H1 (cell line): Measurements from ENCODE around the gene CMYA5. TPM values are rescaled to one million over a fixed set of nuclear protein-coding genes. Genes with fewer than 3 reads are reported as not detected.

ENCODE experiments used
- CTCF ChIA-PET: fragments of 300-600 bp; sonication (Branson Sonifier 250); formaldehyde crosslinking; loops from one replicate; lab custom pipeline; 2021; ENCODE audit not compliant: partially characterized antibody; lab: Charles Lee
- POLR2A ChIA-PET: fragments of 300-600 bp; sonication (Branson Sonifier 250); formaldehyde crosslinking; loops from one replicate; lab custom pipeline; 2021; ENCODE audit warnings: inconsistent platforms; ENCODE audit not compliant: partially characterized antibody; lab: Charles Lee
- DNase-seq, 2 experiments: peaks; one replicate each; pipeline versions ENCODE4 v3.0.0 to v3.0.0-alpha.2; 2010 to 2022; ENCODE audit warnings: low spot score in 2 of 2, low read depth in 1 of 2, mixed read lengths in 1 of 2
- FAIRE-seq: peaks from 2 replicates; lab custom pipeline; 2011; peaks lifted over from hg19 to GRCh38; lab: Jason Lieb, UNC
- H2AFZ ChIP-seq: 2 replicates; pipeline ENCODE4 v1.8.1; 2012; ENCODE audit warnings: low read length, inconsistent platforms
- H2AK5ac ChIP-seq: 2 replicates; pipeline ENCODE4 v1.6.1; 2013; ENCODE audit warnings: low read depth, low read length
- H2BK120ac ChIP-seq: replicated peaks from 2 replicates; pipeline ENCODE3; 2013; ENCODE audit warnings: low read depth, low read length, inconsistent platforms
- H2BK12ac ChIP-seq: 2 replicates; pipeline ENCODE4 v1.6.1; 2013; ENCODE audit warnings: low read depth, low read length
- H2BK15ac ChIP-seq: 2 replicates; pipeline ENCODE4 v1.6.1; 2013; ENCODE audit warnings: low read length
- H2BK20ac ChIP-seq: 2 replicates; pipeline ENCODE4 v1.6.1; 2013; ENCODE audit warnings: low read length
- H2BK5ac ChIP-seq: 2 replicates; pipeline ENCODE4 v1.6.1; 2013; ENCODE audit warnings: low read depth, low read length
- H3K14ac ChIP-seq: 2 replicates; pipeline ENCODE4 v1.6.1; 2013; ENCODE audit warnings: inconsistent platforms; ENCODE audit not compliant: insufficient read length
- H3K18ac ChIP-seq: 2 replicates; pipeline ENCODE4 v1.6.1; 2013; ENCODE audit warnings: low read length; ENCODE audit errors: extremely low read depth
- H3K23ac ChIP-seq: 2 replicates; pipeline ENCODE4 v1.6.1; 2013; ENCODE audit warnings: inconsistent platforms; ENCODE audit not compliant: insufficient read length
- H3K23me2 ChIP-seq: 2 replicates; pipeline ENCODE4 v1.6.1; 2013; ENCODE audit warnings: low read depth, low read length
- H3K27ac ChIP-seq: 2 replicates; pipeline ENCODE4 v1.6.1; 2011; ENCODE audit warnings: low read depth, low read length, inconsistent platforms
- H3K27me3 ChIP-seq, 4 experiments: replicated peaks in 1 of 4; 1 replicate in 1 of 4; 2 replicates in 3 of 4; pipeline versions ENCODE4 v1.6.1 to v1.8.1; 2011 to 2013; ENCODE audit warnings: low read length in 3 of 4, mild to moderate bottlenecking in 3 of 4, inconsistent platforms in 2 of 4, mixed read lengths in 2 of 4, moderate library complexity in 1 of 4; ENCODE audit not compliant: control insufficient read depth in 3 of 4, insufficient read depth in 3 of 4; ENCODE audit errors: extremely low read depth in 1 of 4
- H3K36me3 ChIP-seq, 4 experiments: 2 replicates each; pipeline versions ENCODE4 v1.6.1 to v1.8.1; 2011 to 2013; ENCODE audit warnings: mild to moderate bottlenecking in 4 of 4, low read length in 3 of 4, moderate library complexity in 2 of 4, control low read depth in 1 of 4, inconsistent platforms in 1 of 4; ENCODE audit not compliant: insufficient read depth in 4 of 4, control insufficient read depth in 2 of 4
- H3K4ac ChIP-seq: replicated peaks from 2 replicates; pipeline ENCODE3; 2013; ENCODE audit warnings: low read length, low read depth, mixed read lengths, inconsistent platforms; ENCODE audit not compliant: insufficient read length
- H3K4me1 ChIP-seq, 4 experiments: replicated peaks in 1 of 4; 1 replicate in 1 of 4; 2 replicates in 3 of 4; pipeline versions ENCODE4 v1.6.1 to v1.8.1; 2011 to 2013; ENCODE audit warnings: low read length in 3 of 4, inconsistent platforms in 2 of 4, mixed read lengths in 1 of 4; ENCODE audit not compliant: insufficient read depth in 4 of 4, control insufficient read depth in 3 of 4
- H3K4me2 ChIP-seq, 2 experiments: 2 replicates each; pipeline versions ENCODE4 v1.6.1 to v1.8.1; 2011 to 2013; ENCODE audit warnings: low read depth in 2 of 2, low read length in 2 of 2, control low read depth in 1 of 2, inconsistent platforms in 1 of 2, mild to moderate bottlenecking in 1 of 2; ENCODE audit not compliant: insufficient read depth in 1 of 2
- H3K4me3 ChIP-seq, 4 experiments: fragments of 200-600, 300-600 bp in 1 of 4; sonication (generic), shearing (Covaris generic), sonication (Bioruptor Twin) in 1 of 4; 2 replicates each; pipeline versions ENCODE4 v1.5.1 to v1.8.1; 2011 to 2016; ENCODE audit warnings: low read length in 4 of 4, low read depth in 3 of 4, control low read depth in 2 of 4, inconsistent platforms in 2 of 4, mild to moderate bottlenecking in 2 of 4, mixed read lengths in 1 of 4, moderate library complexity in 1 of 4; ENCODE audit not compliant: insufficient read depth in 2 of 4; ENCODE audit errors: extremely low read depth in 1 of 4
- H3K56ac ChIP-seq: replicated peaks from 2 replicates; pipeline ENCODE3; 2013; ENCODE audit warnings: low read depth, mild to moderate bottlenecking, mixed read lengths, low read length, inconsistent platforms; ENCODE audit not compliant: insufficient read length
- H3K79me1 ChIP-seq: 2 replicates; pipeline ENCODE4 v1.6.1; 2013; ENCODE audit warnings: low read depth, low read length, control low read depth
- H3K79me2 ChIP-seq, 2 experiments: 2 replicates each; pipeline versions ENCODE4 v1.6.1 to v1.8.1; 2012 to 2013; ENCODE audit warnings: low read length in 2 of 2, mild to moderate bottlenecking in 2 of 2, inconsistent platforms in 1 of 2; ENCODE audit not compliant: insufficient read depth in 2 of 2, control insufficient read depth in 1 of 2
- H3K9ac ChIP-seq, 4 experiments: replicated peaks in 1 of 4; 1 replicate in 1 of 4; 2 replicates in 3 of 4; pipeline versions ENCODE4 v1.6.1 to v1.8.1; 2011 to 2013; ENCODE audit warnings: low read depth in 3 of 4, low read length in 3 of 4, control low read depth in 2 of 4, mild to moderate bottlenecking in 2 of 4, moderate library complexity in 2 of 4, inconsistent platforms in 1 of 4; ENCODE audit errors: extremely low read depth in 1 of 4
- H3K9me3 ChIP-seq, 2 experiments: 2 replicates each; pipeline versions ENCODE4 v1.6.1 to v1.8.1; 2012 to 2013; ENCODE audit warnings: mild to moderate bottlenecking in 2 of 2, moderate library complexity in 2 of 2, control low read depth in 1 of 2, inconsistent platforms in 1 of 2, low read depth in 1 of 2, low read length in 1 of 2, mixed read lengths in 1 of 2; ENCODE audit not compliant: insufficient read depth in 2 of 2
- H4K20me1 ChIP-seq, 2 experiments: replicated peaks in 1 of 2; 2 replicates each; pipeline versions ENCODE3 to v1.8.1; 2011 to 2013; ENCODE audit warnings: inconsistent platforms in 2 of 2, low read length in 2 of 2, mild to moderate bottlenecking in 1 of 2; ENCODE audit not compliant: insufficient read depth in 2 of 2, control insufficient read depth in 1 of 2
- H4K5ac ChIP-seq: 2 replicates; pipeline ENCODE4 v1.6.1; 2013; ENCODE audit warnings: low read length, low read depth, mixed read lengths, inconsistent platforms; ENCODE audit not compliant: insufficient read length
- H4K8ac ChIP-seq: 2 replicates; pipeline ENCODE4 v1.8.0; 2013; ENCODE audit warnings: mild to moderate bottlenecking, moderate library complexity, low read length, inconsistent platforms; ENCODE audit not compliant: insufficient read depth; ENCODE audit errors: extremely low read depth
- H4K91ac ChIP-seq: replicated peaks from 2 replicates; pipeline ENCODE3; 2013; ENCODE audit warnings: low read length, mixed read lengths, inconsistent platforms; ENCODE audit not compliant: insufficient read length
- BACH1 ChIP-seq: IDR thresholded peaks from 2 replicates; pipeline ENCODE4 v1.6.1; 2012; ENCODE audit warnings: low read length, improper control_type of control experiment
- RFX5 ChIP-seq: IDR thresholded peaks from 2 replicates; pipeline ENCODE4 v1.6.1; 2011; ENCODE audit warnings: low read depth, low read length, improper control_type of control experiment, borderline replicate concordance
- SP4 ChIP-seq: IDR thresholded peaks from 2 replicates; pipeline ENCODE4 v1.6.1; 2012; ENCODE audit warnings: low read length, inconsistent platforms
- YY1 ChIP-seq: IDR thresholded peaks from 2 replicates; pipeline ENCODE4 v1.6.1; 2011; ENCODE audit warnings: low read depth, mild to moderate bottlenecking, low read length
- ZNF274 ChIP-seq: IDR thresholded peaks from 2 replicates; pipeline ENCODE4 v1.7.0; 2012; ENCODE audit warnings: low read length, borderline replicate concordance; ENCODE audit errors: extremely low read depth
- WGBS, 2 experiments: shearing (Covaris generic) in 1 of 2; methylation state at CpG; one replicate each; pipeline versions ENCODE4 v1.1.6 to v1.1.7; 2013 to 2015; ENCODE audit warnings: low lambda C conversion rate in 2 of 2, mixed read lengths in 2 of 2, inconsistent platforms in 1 of 2, low coverage in 1 of 2, missing lambda C conversion rate in 1 of 2; ENCODE audit not compliant: insufficient replicate concordance in 2 of 2, insufficient coverage in 1 of 2, insufficient read length in 1 of 2; ENCODE audit errors: extremely low coverage in 1 of 2, missing lambda C conversion rate in 1 of 2; 5-methylcytosine and 5-hydroxymethylcytosine counted together
- polyA plus RNA-seq, 7 experiments: library from polyadenylated mRNA; depleted of rRNA in 3 of 7; stranded (reverse) in 5 of 7; unstranded in 2 of 7; fragments of >200 nt in 5 of 7; fragments of 200-250 nt in 2 of 7; gene quantifications; 1 replicate in 5 of 7; 2 replicates in 1 of 7; 4 replicates in 1 of 7; pipeline versions ENCODE4 v1.2.1 to v1.2.3, GENCODE V29; 2011 to 2013; ENCODE audit warnings: missing spikeins in 2 of 7, mixed read lengths in 2 of 7
- total RNA-seq: library from RNA; stranded (reverse); fragmentation: NEBNext Ultra II Directional; extraction: Animal tissue kit (Norgen Biotek cat#: 25700); gene quantifications from 2 replicates; pipeline ENCODE4 v1.2.1, GENCODE V29; 2021
- TF ChIP-seq, protein P1 (sequence below), 3 experiments: IDR thresholded peaks; 1 replicate in 2 of 3; 2 replicates in 1 of 3; pipeline versions ENCODE4 v1.5.1 to v1.6.1; 2011; ENCODE audit warnings: low read length in 3 of 3, mild to moderate bottlenecking in 3 of 3, inconsistent platforms in 2 of 3, low read depth in 1 of 3, moderate library complexity in 1 of 3; ENCODE audit not compliant: insufficient read depth in 1 of 3; ENCODE audit errors: control extremely low read depth in 1 of 3

The CMYA5 gene
- total and polyA plus RNA-seq, 2 of the 8 experiments (the other 6 are each of a cell fraction or from before 2014, with no cell fraction given), result 0.88 to 0.95 TPM

DNA sequence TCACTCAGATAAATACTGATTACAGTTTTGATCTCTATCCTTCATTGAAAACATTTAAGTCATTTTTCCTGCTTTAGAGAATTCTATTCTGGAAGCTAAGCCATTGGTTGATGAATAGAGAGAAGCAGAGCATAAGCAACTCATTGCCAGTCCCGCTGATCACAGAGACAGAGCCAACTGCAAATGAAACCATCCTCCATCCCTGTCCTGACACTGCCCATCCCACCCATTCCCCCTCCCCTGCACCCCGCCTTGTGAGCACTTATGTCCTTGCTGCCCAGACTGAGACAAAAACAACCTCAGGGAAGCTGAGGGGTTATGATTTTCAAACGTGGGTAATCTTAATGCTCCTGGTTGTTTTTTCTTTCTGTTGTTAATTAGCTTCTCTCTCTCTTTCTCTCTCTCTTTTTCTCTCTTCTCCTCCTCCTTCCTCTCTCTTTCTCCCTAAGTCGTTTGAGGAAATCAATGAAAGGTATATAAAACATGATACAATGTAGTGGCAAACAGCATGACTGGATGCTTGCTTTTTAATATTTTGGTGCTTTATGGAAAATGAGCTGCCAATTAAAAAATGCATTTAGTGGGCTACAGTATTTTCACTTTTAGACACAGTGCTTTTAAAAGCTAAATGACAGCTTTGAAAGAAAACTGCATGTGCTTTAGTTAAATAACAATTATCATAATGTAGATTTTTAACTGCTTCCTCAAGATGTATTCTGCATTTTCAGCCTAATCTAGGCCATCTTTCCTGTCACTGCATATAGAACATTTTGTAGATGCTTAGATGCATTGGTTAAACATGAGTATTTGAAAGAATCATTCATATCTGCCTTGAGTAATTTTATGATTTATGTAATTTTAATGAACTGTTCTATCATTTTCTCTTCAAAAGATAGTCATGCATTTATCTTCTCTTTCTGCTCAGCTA lies 57.3 kb downstream of the CMYA5 start:
- Histone ChIP-seq H3K56ac (no peak overlapping the region), H3K14ac (no peak overlapping the region), H4K8ac (no peak overlapping the region), H3K4me2 (no peak overlapping the region), H3K23me2 (no peaks in the 10 kb centered on the region), H3K4me3 (no peak overlapping the region), H4K5ac (no peak overlapping the region), H3K18ac (no peak overlapping the region), H3K27ac (no peak overlapping the region), H3K36me3 (no peaks in the 10 kb centered on the region), H4K20me1 (no peaks in the 10 kb centered on the region), H2BK120ac (no peak overlapping the region), H3K79me1 (no peaks in the 10 kb centered on the region), H4K91ac (no peak overlapping the region), H3K9me3 (no peaks in the 10 kb centered on the region), H2BK12ac (no peak overlapping the region), H2BK5ac (no peak overlapping the region), H3K9ac (no peak overlapping the region), H2BK15ac (no peak overlapping the region), H2AFZ (no peak overlapping the region), H3K4ac (no peak overlapping the region), H3K79me2 (no peaks in the 10 kb centered on the region; a peak in 1 of 4 replicates), H3K27me3 (no peaks in the 10 kb centered on the region), H3K23ac (no peak overlapping the region), H3K4me1 (peaks cover 0 to 20% (median 8%) of the 10 kb centered on the region in 4 experiments; a peak in 4 of 7 replicates), H2AK5ac (no peak overlapping the region), H2BK20ac (no peak overlapping the region)
- FAIRE-seq (no peak), DNase-seq (no peak)
- ChIA-PET CTCF (no interaction called here), POLR2A (interaction anchor here (0.6 kb wide), 1 partner anchor 42 kb away, joined by 4 read pairs; no protein-coding TSS in a partner anchor)
- WGBS, 2 experiments, result 37% methylated on average over 4 of the region's 4 CpGs; no CpG with 5 or more reads in 1 of the 2 experiments
- TF ChIP-seq, protein P1, sequence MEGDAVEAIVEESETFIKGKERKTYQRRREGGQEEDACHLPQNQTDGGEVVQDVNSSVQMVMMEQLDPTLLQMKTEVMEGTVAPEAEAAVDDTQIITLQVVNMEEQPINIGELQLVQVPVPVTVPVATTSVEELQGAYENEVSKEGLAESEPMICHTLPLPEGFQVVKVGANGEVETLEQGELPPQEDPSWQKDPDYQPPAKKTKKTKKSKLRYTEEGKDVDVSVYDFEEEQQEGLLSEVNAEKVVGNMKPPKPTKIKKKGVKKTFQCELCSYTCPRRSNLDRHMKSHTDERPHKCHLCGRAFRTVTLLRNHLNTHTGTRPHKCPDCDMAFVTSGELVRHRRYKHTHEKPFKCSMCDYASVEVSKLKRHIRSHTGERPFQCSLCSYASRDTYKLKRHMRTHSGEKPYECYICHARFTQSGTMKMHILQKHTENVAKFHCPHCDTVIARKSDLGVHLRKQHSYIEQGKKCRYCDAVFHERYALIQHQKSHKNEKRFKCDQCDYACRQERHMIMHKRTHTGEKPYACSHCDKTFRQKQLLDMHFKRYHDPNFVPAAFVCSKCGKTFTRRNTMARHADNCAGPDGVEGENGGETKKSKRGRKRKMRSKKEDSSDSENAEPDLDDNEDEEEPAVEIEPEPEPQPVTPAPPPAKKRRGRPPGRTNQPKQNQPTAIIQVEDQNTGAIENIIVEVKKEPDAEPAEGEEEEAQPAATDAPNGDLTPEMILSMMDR (IDR thresholded peaks at IDR 0.05; ENCODE audit: control extremely low read depth in 1 of 3, insufficient read depth in 1 of 3, low read depth in 1 of 3, low read length in 3 of 3), result no peak
- no peak for TF ChIP-seq ZNF274
- no peak for TF ChIP-seq YY1
- TF ChIP-seq RFX5, result no peak
- TF ChIP-seq BACH1, result no peak
- no peak for TF ChIP-seq SP4
